GM15510 (cell line): Measurements from ENCODE around the gene FGB.
A peak's percentile ranks its signal among the peaks of the same experiment; 100 is the strongest.

Experiments used
- POLR2A ChIP-seq: IDR thresholded peaks from 3 replicates; pipeline ENCODE4 v1.6.1; 2011; ENCODE audit warnings: borderline replicate concordance; ENCODE audit not compliant: insufficient read length; ENCODE audit errors: extremely low read depth

FGB gene

DNA sequence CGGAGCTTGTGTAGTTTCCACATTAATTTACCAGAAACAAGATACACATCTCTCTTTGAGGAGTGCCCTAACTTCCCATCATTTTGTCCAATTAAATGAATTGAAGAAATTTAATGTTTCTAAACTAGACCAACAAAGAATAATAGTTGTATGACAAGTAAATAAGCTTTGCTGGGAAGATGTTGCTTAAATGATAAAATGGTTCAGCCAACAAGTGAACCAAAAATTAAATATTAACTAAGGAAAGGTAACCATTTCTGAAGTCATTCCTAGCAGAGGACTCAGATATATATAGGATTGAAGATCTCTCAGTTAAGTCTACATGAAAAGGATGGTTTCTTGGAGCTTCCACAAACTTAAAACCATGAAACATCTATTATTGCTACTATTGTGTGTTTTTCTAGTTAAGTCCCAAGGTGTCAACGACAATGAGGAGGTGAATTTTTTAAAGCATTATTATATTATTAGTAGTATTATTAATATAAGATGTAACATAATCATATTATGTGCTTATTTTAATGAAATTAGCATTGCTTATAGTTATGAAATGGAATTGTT is at the start of gene FGB:
FGB (plus strand) TSS at position 315 of the 558 bp plus-strand sequence; CDS start at position 323, 8 bp downstream.
- no peak for TF ChIP-seq POLR2A

DNA sequence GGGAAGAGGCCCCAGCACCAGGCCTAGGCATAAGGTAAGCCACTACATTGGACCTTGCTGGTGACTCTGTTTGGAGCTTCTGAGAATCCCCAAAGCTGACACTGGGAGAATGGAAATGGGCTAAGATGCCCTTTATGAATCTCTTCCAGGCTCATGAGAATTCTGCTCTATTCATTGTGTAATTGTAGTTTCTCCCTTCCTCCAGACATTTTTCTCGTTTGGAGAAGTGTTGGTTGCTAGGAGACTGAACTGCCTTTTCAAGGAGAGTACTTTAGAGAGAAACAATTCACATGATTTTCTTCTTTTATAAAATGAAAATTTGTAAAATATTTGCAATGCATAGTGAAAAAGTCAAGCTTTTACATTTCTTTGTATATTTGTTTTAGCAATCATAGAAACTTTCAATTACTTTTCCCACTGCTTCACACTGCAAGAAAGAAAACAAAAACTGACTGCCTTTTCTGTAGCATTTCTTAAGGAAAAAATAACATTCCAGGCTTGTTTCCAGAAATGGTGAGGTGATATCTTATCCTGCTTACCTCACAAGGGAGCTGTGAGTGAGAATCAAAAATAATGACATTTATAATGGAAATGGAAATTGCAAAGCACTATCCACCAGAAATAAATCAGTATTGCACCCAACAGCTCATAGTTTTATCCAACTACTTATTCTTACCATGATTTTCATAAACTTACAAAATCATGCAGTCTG is 46.3 kb upstream of the FGB start:
- TF ChIP-seq POLR2A, result no peak

DNA sequence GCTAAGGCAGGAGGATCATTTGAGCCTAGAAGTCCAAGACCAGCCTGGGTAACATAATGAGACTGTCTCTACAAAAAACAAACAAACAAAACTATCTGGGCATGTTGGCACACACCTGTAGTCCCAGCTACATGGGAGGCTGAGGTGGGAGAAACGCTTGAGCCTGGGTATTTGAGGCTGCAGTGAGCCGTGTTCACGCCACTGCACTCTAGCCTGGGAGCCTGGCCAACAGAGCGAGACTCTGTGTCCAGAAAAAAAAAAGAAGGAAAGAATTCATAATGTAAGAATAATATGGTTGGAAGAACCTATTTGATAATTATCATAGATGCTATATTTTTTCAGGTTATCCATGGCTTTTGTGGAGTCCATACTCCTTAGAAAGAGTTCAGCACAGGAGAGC is 45.2 kb upstream of the FGB start:
- TF ChIP-seq POLR2A, result no peak

DNA sequence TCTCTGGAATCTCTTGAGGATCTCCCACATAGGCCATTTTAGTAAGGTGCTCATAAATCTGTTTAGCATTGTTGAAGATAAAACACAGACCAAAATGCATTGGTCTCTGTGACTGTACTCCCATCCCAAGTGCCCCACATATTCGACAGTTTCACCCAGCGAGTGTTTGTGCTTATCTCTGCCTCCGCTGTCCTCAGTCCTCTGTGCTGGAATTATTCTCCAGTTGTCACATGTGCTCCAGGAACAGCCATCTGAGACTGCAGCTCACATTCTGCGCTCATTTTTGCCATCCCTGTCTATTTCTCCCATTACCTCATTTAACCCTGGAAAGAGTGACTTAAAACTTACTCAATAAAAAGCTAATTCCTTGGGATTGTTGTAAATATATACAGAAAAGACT is 43.6 kb upstream of the FGB start:
- TF ChIP-seq POLR2A, result no peak

DNA sequence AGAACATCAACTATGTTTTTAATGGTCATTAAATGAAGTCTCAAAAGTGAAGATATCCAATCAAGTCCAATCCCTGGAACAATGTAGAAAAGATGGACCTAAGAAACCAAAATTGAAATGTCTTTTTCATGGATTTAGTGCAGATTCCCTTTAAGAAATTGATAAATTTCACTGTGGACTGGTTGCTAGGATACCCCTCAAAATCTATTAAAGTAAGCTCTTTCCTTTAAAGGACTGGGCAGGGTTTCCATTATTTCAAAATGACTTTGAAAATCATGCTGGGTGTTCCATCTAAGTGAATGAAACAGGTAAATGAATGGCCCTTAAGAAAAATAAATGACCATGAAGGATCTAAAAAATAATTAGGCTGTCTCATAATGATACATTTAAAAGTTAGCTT is 41.2 kb upstream of the FGB start:
- no peak for TF ChIP-seq POLR2A

DNA sequence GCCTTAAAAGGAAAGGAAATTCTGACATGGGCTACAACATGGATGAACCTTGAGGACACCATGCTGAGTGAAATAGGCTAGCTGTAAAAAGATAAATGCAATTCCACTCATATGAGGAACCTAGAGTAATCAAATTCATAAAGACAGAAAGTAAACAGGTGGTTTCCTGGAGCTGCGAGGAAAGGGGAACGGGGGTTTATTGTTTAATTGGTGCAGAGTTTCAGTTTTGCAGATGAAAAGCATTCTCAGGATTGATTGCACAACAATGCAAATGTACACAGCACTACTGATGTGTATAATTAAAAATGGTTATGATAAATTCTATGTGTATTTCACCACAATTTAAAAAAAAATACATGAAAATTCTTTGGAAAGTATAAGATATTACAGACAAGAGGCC is 36.7 kb upstream of the FGB start:
- no peak for TF ChIP-seq POLR2A

DNA sequence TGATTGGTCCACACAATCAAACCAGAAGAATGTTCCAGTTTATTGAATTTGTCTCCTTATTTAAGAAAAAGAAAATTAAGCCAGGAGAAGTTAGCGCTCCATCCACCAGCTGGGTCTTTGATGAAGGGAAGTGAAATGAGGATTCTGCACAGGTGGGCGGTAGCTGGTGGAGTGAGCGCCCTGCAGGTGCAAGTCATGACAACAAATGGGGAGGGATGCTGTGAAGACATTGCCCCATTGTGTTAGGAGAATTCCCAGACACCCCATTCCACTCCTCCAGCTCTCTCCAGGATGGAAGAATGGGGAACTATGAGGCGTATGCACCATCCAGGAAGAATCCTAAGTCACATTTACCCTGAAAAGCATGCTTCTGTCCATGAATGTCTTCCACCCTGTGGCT is 35.5 kb upstream of the FGB start:
- no peak for TF ChIP-seq POLR2A

DNA sequence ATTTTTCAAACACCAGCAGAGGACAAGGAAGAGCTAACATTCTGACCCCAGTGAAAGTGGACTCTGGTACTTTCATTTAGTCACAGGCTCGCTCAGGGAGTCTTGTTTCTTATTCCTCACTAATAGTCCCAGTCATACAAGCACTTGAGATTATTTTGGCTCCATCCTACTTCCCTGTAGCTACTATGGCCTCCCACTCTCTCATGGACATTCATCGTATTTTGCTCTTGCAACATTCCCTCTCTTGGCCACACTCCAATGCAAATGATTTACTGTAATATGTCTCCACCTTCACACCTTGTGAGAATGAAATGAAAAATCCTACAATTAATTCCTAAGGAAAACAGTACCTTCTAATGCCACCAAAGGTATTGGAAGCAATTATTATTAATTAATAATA is 33.9 kb upstream of the FGB start:
- TF ChIP-seq POLR2A, result no peak

DNA sequence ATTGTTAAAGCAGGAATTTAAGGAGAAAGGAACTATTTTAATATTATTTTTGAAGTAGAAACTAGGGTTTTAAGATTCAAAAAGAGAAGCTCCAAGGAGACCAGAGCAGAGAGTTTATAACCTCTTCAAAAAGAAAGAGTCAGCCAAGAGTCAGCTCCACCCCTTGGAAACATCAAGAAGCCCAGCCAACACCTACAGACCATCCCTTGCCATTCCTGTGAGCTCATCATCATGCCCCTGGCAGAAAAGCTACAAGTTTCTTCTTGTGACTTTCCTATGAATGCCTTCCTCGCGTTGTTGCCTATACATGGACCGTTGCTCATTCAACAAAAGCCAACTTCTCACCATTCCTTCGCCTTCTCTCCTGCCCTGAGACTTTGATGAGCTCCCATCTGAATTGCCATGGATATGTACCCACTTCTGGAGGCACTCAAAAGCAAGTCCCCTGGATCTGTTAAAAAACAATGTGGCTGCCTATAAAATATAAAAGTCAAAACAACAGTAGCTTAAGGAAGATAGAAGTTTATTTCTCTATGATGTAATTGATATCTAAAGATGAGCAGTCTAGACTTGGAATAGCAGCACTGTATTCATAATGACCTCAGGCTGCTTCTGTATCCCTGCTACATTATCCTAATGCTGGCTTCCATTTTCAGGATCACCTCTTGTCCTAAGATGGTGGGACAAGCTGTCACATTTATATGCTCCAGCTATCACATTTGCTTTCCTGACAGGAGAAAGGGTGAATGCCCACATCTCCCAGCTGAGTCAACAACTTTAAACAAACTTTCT is 32.9 kb upstream of the FGB start:
- no peak for TF ChIP-seq POLR2A

DNA sequence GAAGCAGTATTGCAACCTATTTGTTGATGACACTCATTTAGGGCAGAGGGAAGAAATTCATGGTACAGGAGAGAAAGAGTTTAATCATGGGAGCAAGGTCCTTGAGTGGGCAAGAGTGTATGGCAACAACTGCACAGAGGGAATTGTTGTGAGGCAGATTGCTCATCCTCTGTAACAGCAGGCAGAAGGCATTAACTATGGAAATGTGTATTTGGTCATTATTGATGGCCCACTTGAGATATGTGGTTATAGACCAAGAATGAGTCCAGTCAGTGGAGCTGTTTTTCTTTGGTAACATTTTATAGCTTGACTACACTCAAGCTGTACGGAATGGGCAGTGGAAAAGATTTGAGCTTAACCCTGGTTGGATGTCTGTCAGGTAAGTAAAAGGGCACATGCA is 28.5 kb upstream of the FGB start:
- TF ChIP-seq POLR2A, result no peak

DNA sequence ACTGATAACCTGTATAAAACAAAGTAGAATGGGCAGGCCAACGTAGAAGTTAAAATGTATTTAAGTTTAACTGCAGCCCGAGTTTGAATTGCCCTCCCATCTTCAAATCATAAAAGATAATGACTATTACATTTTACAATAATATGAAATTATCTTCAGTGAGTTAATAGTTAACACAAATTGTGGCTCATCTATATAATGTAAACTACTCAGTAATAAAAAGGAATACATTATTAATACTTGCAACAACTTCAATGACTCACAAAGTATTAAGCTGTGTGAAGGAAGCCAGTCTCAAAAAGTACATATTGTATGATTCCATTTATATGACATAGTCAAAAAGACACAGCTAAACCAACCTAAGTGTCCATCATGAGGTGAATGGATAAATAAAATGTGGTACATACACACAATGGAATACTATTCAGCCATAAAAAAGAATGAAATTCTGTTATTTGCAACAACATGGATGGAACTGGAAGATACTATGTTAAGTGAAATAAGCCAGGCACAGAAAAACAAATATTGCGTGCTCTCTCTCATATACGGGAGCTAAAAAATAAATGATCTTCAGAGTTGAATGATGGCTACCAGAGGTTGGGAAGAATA is 20.4 kb upstream of the FGB start:
- TF ChIP-seq POLR2A, result no peak

DNA sequence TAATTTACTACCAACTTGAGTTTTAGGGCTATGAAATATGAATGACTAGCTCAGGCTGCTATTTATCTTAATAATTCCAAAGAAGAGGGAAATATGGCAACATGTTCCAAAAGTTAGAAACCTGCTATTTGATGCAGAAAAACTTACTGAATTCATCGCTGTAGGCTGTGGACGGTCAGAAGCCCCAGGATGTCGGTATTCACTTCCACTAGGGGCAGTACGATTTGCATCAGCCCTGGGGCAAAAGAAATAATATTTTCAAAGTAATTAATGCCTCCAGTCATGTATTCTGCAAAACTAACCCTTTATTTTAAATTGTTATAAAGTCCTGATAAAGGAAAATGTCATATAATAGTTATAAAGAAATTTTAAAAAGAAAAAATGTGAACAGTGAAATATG is 17.1 kb upstream of the FGB start:
- TF ChIP-seq POLR2A, result no peak

DNA sequence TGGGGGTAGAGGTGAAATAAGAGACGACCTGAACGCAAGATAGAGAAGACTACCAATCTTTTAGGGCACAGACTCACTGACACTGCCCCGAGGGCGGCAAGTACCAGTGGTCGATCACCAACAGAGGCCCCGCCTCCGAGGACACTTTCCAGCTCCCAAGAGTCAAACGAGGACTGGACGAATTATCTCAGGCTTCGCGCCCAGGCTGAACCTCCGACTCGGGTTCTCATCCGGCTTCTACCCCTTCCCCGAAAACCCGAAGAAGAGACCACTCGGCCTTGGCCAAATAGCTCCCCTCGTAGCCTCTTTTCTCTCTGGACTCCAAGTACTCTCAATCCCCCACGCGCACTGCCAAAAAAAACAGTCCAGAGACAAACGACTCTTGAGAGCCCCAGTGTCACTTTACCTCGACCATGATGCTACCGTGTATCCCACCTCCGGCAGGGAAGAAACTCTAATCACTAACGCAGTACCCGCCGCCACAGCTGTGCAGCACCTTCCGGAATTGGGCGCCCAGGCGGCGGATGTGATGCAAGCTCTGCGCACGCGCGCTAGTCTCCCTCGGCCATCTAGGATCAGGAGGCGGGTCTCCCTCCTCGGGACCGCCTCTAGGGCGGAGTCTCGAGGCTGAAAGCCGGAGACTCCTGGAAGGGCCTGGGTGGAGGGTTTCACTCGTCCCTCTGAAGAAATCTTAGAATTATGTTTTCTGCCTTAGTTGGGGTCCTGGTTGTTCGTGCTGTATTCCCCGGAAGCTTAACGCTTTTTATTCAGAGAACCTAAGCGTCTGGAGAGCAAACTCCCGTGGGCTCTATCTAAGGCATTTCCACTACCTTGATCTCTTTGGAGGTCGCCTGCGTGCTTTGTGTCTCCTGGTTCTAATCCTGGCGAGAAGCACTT is 12.7 kb upstream of the FGB start, which contains the start of gene PLRG1:
PLRG1 (minus strand) TSS at position 507 of the 897 bp plus-strand sequence; CDS start at position 415, 92 bp downstream.
- TF ChIP-seq POLR2A, result peak; percentile 86
